HepG2 (cell line): Measurements from ENCODE around the gene PDLIM4. TPM values are rescaled to one million over a fixed set of nuclear protein-coding genes. Genes with fewer than 3 reads are reported as not detected.

Experiments
- ATF7 ChIP-seq, 2 experiments: fragments of 450-650 bp in 1 of 2; sonication (generic) in 1 of 2; formaldehyde crosslinking in 1 of 2; IDR thresholded peaks; 2 replicates each; pipeline versions ENCODE4 v1.4.0 to v1.6.1; 2016 to 2020; ENCODE audit warnings: antibody characterized with exemption in 1 of 2, mild to moderate bottlenecking in 1 of 2, missing genetic modification reagents in 1 of 2
- HMG20B ChIP-seq: conservative IDR thresholded peaks from 2 replicates; pipeline ENCODE4 v1.6.1; 2016; ENCODE audit warnings: missing genetic modification reagents, missing compliant biosample characterization
- IRF1 ChIP-seq: sonication (generic); formaldehyde crosslinking; IDR thresholded peaks from 2 replicates; pipeline ENCODE4 v1.4.0; 2020; ENCODE audit warnings: low read depth, mild to moderate bottlenecking, missing genetic modification reagents
- MZF1 ChIP-seq: sonication (generic); formaldehyde crosslinking; IDR thresholded peaks from 2 replicates; pipeline ENCODE4 v1.8.1; 2023; ENCODE audit warnings: mild to moderate bottlenecking, missing genetic modification reagents, borderline replicate concordance
- PAXIP1 ChIP-seq: sonication (generic); formaldehyde crosslinking; conservative IDR thresholded peaks from 2 replicates; pipeline ENCODE4 v1.4.0; 2020; ENCODE audit warnings: mild to moderate bottlenecking, missing genetic modification reagents, moderate library complexity
- SMAD3 ChIP-seq: sonication (generic); formaldehyde crosslinking; IDR thresholded peaks from 2 replicates; pipeline ENCODE4 v1.4.0; 2020; ENCODE audit warnings: missing genetic modification reagents
- SUZ12 ChIP-seq: fragments of 150-350 bp; IDR thresholded peaks from 2 replicates; pipeline ENCODE4 v1.6.1; 2014; ENCODE audit warnings: low read depth, low read length
- SYNCRIP ChIP-seq: fragments of 200-400 bp; formaldehyde crosslinking; IDR thresholded peaks from 2 replicates; pipeline ENCODE4 v1.6.1; 2018; ENCODE audit warnings: mild to moderate bottlenecking, low read depth, low read length; ENCODE audit not compliant: insufficient read depth
- TFE3 ChIP-seq: IDR thresholded peaks from 2 replicates; pipeline ENCODE4 v1.6.1; 2016
- TOE1 ChIP-seq: sonication (generic); formaldehyde crosslinking; IDR thresholded peaks from 2 replicates; pipeline ENCODE4 v1.4.0; 2020; ENCODE audit warnings: mild to moderate bottlenecking, missing genetic modification reagents
- YEATS2 ChIP-seq: sonication (generic); formaldehyde crosslinking; IDR thresholded peaks from 2 replicates; pipeline ENCODE4 v1.4.0; 2020; ENCODE audit warnings: missing genetic modification reagents, borderline replicate concordance
- ZBTB39 ChIP-seq: sonication (generic); formaldehyde crosslinking; IDR thresholded peaks from 2 replicates; pipeline ENCODE4 v1.5.0; 2020; ENCODE audit warnings: missing genetic modification reagents
- ZNF292 ChIP-seq: sonication (generic); formaldehyde crosslinking; IDR thresholded peaks from 2 replicates; pipeline ENCODE4 v1.8.1; 2022; ENCODE audit warnings: mild to moderate bottlenecking, low read depth, missing genetic modification reagents, borderline replicate concordance
- ZNF562 ChIP-seq: sonication (generic); formaldehyde crosslinking; IDR thresholded peaks from 2 replicates; pipeline ENCODE4 v1.8.0; 2022; ENCODE audit warnings: missing genetic modification reagents, borderline replicate concordance
- ZNF761 ChIP-seq: sonication (generic); formaldehyde crosslinking; conservative IDR thresholded peaks from 2 replicates; pipeline ENCODE4 v1.4.0; 2020; ENCODE audit warnings: mild to moderate bottlenecking, missing genetic modification reagents
- ZXDC ChIP-seq: sonication (generic); formaldehyde crosslinking; IDR thresholded peaks from 2 replicates; pipeline ENCODE4 v1.5.0; 2020; ENCODE audit warnings: mild to moderate bottlenecking, missing genetic modification reagents
- polyA plus RNA-seq, 8 experiments: library from polyadenylated mRNA; depleted of rRNA in 3 of 8; stranded (reverse) in 7 of 8; unstranded in 1 of 8; fragments of >200 nt; fragmentation: Illumina TruSeq in 4 of 8; extraction: Trizol in 4 of 8; gene quantifications; 2 replicates each; pipeline versions ENCODE4 v1.2.1 to v1.2.3, GENCODE V29; 2011 to 2016; ENCODE audit warnings: low read depth in 4 of 8, missing spikeins in 1 of 8, mixed read lengths in 1 of 8; ENCODE audit not compliant: insufficient read depth in 1 of 8
- total RNA-seq, 5 experiments: library from RNA; depleted of rRNA; stranded (reverse); fragments of >200 nt; fragmentation: Illumina TruSeq; extraction: Trizol; gene quantifications; 2 replicates each; pipeline ENCODE4 v1.2.3, GENCODE V29; 2016; ENCODE audit warnings: low read depth in 1 of 5

The PDLIM4 gene
- total and polyA plus RNA-seq, 2 of the 13 experiments (the other 11 are each of a cell fraction or from before 2014, with no cell fraction given), result 1.1 to 2.3 TPM

GRCh38 chr5:132293066-132293991 is 35.8 kb downstream of the PDLIM4 start (continued):
- TF ChIP-seq PAXIP1 (CRISPR knock-in tag) (peak; percentile 56), ZNF761 (CRISPR knock-in tag) (peak; percentile 93; the same call in 1 of the 2 replicates), SYNCRIP (no peak), SMAD3 (CRISPR knock-in tag) (peak; percentile 75; the same call in 1 of the 2 replicates), TOE1 (CRISPR knock-in tag) (no peak), ATF7 (IDR thresholded peaks at IDR 0.05) (peak; percentile 14; the same call in 1 of the 2 replicates), ATF7 (CRISPR knock-in tag; IDR thresholded peaks at IDR 0.05) (peak; percentile 79; the same call in 1 of the 2 replicates), ZNF562 (CRISPR knock-in tag) (no peak), ZNF292 (CRISPR knock-in tag) (peak; percentile 73), ZBTB39 (CRISPR knock-in tag) (no peak), MZF1 (CRISPR knock-in tag) (no peak; the same call in 1 of the 2 replicates), IRF1 (no peak), ZXDC (CRISPR knock-in tag) (no peak), HMG20B (CRISPR knock-in tag) (0 out of 2 replicates have a peak, but pooled peaks have one; percentile 5), TFE3 (no peak), YEATS2 (no peak), SUZ12 (no peak)
